SU-DHL-6 (cell line): Measurements from ENCODE around the gene NOP10.

ENCODE experiments used
- H2AFZ ChIP-seq: fragments of 200-600 bp; sonication (generic); 2 replicates; pipeline ENCODE4 v1.6.1; 2014; ENCODE audit warnings: low read depth, mild to moderate bottlenecking, moderate library complexity, mixed read lengths, antibody characterized with exemption, low read length; ENCODE audit not compliant: severe bottlenecking
- H3F3A ChIP-seq: fragments of 200-600 bp; shearing (Covaris generic); 2 replicates; pipeline ENCODE4 v1.6.0; 2016; ENCODE audit warnings: antibody characterized with exemption, mild to moderate bottlenecking; ENCODE audit not compliant: insufficient read depth
- H3K27ac ChIP-seq: fragments of 200-600 bp; sonication (generic); 2 replicates; pipeline ENCODE4 v1.5.1; 2016; ENCODE audit warnings: low read depth, mild to moderate bottlenecking, low read length, moderate library complexity, mixed read lengths
- H3K27me3 ChIP-seq: fragments of 200-600 bp; sonication (generic), shearing (Covaris generic); 2 replicates; pipeline ENCODE4 v1.6.0; 2014; ENCODE audit warnings: mild to moderate bottlenecking, low read length
- H3K36me3 ChIP-seq: fragments of 200-600 bp; sonication (generic); 2 replicates; pipeline ENCODE4 v1.6.1; 2014; ENCODE audit warnings: mild to moderate bottlenecking, low read length, mixed read lengths
- H3K4me2 ChIP-seq: fragments of 300-600, 200-600 bp; shearing (Covaris generic), sonication (generic); 2 replicates; pipeline ENCODE4 v1.6.0; 2014; ENCODE audit warnings: low read length, low read depth, mild to moderate bottlenecking; ENCODE audit not compliant: poor library complexity, severe bottlenecking
- H3K4me3 ChIP-seq: fragments of 200-600 bp; sonication (generic); 2 replicates; pipeline ENCODE4 v1.5.1; 2014; ENCODE audit warnings: antibody characterized with exemption, low read length, mild to moderate bottlenecking, mixed read lengths; ENCODE audit not compliant: insufficient read depth, poor library complexity, severe bottlenecking
- H3K79me2 ChIP-seq: fragments of 200-600 bp; sonication (generic); 2 replicates; pipeline ENCODE4 v1.6.1; 2014; ENCODE audit warnings: mild to moderate bottlenecking, low read length, moderate library complexity; ENCODE audit not compliant: insufficient read depth
- H3K9ac ChIP-seq: fragments of 200-600 bp; sonication (generic); 2 replicates; pipeline ENCODE4 v1.7.0; 2014; ENCODE audit warnings: mild to moderate bottlenecking, low read length
- H3K9me2 ChIP-seq: fragments of 200-600 bp; sonication (generic); replicated peaks from 2 replicates; pipeline ENCODE4 v1.6.1; 2014; ENCODE audit warnings: low read length; ENCODE audit not compliant: insufficient read depth
- H3K9me3 ChIP-seq: fragments of 200-600 bp; sonication (generic); 2 replicates; pipeline ENCODE4 v1.6.1; 2014; ENCODE audit warnings: low read length, mixed read lengths; ENCODE audit not compliant: insufficient read depth
- H4K20me1 ChIP-seq: fragments of 200-600 bp; sonication (generic); 2 replicates; pipeline ENCODE4 v1.6.1; 2014; ENCODE audit warnings: low read depth, mild to moderate bottlenecking, antibody characterized with exemption, low read length, moderate library complexity, mixed read lengths
- EZH2phosphoT487 ChIP-seq: fragments of 200-600 bp; sonication (generic), shearing (Covaris generic); conservative IDR thresholded peaks from 2 replicates; pipeline ENCODE4 v1.6.1; 2018; ENCODE audit warnings: mild to moderate bottlenecking, antibody characterized with exemption, low read length, moderate library complexity, mixed read lengths
- TF ChIP-seq, protein P1 (sequence below): fragments of 200-600 bp; sonication (generic); IDR thresholded peaks from one replicate; pipeline ENCODE4 v1.5.1; 2017; ENCODE audit warnings: antibody characterized with exemption, mild to moderate bottlenecking, low read length, moderate library complexity; ENCODE audit not compliant: insufficient read depth, poor library complexity, severe bottlenecking

Gene NOP10

DNA sequence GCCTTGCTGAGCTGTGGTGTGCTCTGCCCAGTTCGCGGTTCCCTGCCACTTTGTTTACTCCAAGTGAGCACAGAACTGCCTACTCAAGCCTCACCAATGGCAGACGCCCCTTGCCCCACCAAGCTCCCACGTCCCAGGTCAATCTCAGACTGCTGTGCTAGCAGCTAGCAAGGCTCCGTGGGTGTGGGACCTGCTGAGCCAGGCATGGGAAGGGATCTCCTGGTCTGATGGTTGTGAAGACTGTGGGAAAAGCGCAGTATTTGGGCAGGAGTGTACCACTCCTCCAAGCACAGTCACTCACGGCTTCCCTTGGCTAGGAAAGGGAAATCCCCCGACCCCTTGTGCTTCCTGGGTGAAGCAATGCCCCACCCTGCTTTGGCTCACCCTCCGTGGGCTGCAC is 50.3 kb downstream of the NOP10 start:
- no peaks in the 10 kb centered on the region for H3K9me2 ChIP-seq
- H3K36me3 ChIP-seq: no peaks in the 10 kb centered on the region
- no peaks in the 10 kb centered on the region for H3F3A ChIP-seq
- H2AFZ ChIP-seq: no peak overlapping the region
- H3K9ac ChIP-seq: no peak overlapping the region
- H3K27ac ChIP-seq: no peak overlapping the region
- TF ChIP-seq, protein P1, sequence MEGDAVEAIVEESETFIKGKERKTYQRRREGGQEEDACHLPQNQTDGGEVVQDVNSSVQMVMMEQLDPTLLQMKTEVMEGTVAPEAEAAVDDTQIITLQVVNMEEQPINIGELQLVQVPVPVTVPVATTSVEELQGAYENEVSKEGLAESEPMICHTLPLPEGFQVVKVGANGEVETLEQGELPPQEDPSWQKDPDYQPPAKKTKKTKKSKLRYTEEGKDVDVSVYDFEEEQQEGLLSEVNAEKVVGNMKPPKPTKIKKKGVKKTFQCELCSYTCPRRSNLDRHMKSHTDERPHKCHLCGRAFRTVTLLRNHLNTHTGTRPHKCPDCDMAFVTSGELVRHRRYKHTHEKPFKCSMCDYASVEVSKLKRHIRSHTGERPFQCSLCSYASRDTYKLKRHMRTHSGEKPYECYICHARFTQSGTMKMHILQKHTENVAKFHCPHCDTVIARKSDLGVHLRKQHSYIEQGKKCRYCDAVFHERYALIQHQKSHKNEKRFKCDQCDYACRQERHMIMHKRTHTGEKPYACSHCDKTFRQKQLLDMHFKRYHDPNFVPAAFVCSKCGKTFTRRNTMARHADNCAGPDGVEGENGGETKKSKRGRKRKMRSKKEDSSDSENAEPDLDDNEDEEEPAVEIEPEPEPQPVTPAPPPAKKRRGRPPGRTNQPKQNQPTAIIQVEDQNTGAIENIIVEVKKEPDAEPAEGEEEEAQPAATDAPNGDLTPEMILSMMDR: no peak
- TF ChIP-seq EZH2phosphoT487: no peak
- H4K20me1 ChIP-seq: no peaks in the 10 kb centered on the region
- no peak overlapping the region for H3K4me2 ChIP-seq
- no peaks in the 10 kb centered on the region for H3K9me3 ChIP-seq
- no peaks in the 10 kb centered on the region for H3K79me2 ChIP-seq
- no peak overlapping the region for H3K4me3 ChIP-seq
- no peaks in the 10 kb centered on the region for H3K27me3 ChIP-seq
